Tibial nerve (tissue), 3 donors: ENCODE data around the gene CAVIN1.

ENCODE experiments used
- CTCF ChIP-seq, 5 experiments: fragments of 200-600 bp in 3 of 5; fragments of 450-650 bp in 2 of 5; sonication (generic) in 3 of 5; IDR thresholded peaks; one replicate each; pipeline ENCODE4 v1.5.1; 2016 to 2019; ENCODE audit warnings: antibody characterized with exemption in 5 of 5, mild to moderate bottlenecking in 3 of 5, moderate library complexity in 2 of 5
- POLR2A ChIP-seq, 2 donors: fragments of 450-650 bp; IDR thresholded peaks; one replicate each; pipeline ENCODE4 v1.6.1; 2017; ENCODE audit warnings: antibody characterized with exemption in 2 of 2, mild to moderate bottlenecking in 2 of 2, moderate library complexity in 2 of 2

- no peak for TF ChIP-seq CTCF (IDR thresholded peaks at IDR 0.05)
- no peak for TF ChIP-seq POLR2A (IDR thresholded peaks at IDR 0.05)
Measured at GRCh38 chr17:42378359-42378958, 44.6 kb downstream of the CAVIN1 start.
